ENCODE results near the gene CIB4.

CIB4 gene

DNA sequence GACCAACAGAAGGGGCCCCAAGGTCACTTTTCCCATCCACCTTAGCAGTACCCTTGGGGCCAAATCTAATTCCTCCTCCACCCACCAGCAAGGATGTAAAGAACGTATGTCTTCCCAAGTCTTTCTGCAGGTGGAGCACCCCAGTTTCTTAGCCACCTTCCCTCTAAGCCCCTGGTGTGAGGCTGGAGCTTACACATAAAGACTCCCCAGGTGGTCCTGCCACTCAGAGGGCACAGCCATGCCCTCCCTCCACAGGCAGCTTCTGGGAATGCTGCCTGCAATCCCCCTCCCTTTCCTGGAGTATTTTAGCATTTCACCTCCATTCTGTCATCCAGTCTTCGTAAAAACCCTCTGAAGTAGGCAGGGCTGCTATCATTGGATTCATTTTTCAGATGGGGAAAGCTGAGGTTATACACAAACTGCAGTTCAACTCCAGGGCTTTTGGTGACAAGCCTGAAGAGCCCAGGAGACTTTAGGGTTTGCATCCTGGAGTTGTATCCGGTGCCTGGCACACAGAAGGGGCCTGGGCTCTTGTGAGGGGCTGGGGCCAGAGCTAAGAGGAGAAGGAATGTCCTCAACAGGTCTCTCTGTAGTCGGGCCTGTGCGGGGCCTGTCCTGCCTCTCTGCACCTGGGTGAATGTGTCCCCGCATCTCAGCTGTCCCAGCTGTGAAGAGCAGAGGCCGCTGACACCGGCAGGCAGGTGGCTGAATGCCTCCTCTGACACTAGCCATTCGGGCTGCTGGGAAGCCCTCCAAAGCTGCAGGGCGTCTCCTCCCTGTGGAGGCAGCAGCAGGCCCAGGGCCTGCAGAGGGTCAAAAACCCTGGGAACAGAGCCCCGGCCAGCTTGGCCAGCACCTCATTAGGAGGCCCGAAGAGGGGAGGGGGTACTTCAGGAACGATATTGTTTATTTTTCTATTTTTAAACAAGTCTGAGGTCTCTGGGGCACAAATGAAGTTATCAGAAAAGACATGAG, 27.6 kb downstream of the CIB4 start:
- H3K4me3 ChIP-seq (ENCODE audit: low read length) = no peak overlapping the region
- no peak for DNase-seq (ENCODE audit: low read depth, low spot score)

DNA sequence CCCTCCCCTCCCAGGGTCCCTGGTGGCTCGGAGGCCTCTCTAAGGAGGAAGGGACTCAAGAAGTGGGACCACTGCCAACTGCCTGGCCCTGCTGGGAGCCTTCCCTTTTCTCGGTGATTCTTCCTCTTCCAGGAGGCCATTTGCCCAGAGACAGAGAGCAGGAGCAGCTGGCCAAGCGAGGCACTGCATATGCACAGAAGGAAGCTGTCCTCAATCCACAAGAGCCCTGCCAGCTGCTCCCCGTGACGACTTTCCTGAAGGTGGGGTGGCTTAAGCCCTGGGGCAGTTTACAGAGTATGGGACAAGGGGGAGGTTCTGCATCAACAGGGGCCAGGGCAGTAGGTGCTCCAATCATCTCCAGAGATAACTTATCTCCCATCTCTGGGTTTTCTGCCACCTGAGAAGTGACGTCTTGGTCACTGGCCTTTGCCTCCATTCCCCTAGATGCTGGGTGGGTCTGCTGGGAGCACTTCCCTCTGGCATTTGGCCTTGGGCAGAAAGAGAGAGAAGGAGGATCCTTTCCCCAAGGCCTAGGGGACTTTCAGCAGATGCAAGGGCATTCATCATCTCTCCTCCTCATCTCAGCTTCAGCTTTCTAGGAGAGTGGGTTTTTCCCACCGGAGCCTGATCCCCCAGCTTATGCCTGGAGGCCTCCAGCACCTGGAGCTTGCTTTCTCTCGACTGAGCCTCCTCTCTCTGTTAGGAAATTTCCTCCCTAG, 28.5 kb downstream of the CIB4 start:
- no peak for DNase-seq (ENCODE audit: low read depth, low spot score)
- H3K4me3 ChIP-seq (ENCODE audit: low read length) = no peak overlapping the region

DNA sequence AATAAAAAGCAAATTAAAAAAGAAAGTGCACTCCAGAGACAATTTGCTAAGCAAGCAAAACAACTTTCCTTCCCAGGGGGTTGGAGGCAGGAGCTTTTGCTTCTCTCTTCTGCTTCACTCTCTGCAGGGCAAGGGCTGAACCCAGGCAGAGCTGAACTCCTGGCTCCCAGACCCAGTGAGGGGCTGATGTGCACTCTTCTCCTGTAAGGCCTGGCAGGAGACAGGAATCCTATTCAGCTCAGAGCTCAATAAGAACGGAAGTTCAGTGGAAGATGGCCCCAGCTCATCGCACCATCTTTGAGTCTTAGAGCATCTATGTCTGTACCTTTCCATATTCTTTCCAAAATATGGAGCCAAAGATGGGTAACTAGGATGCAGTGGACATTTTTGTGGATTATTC, 29.1 kb downstream of the CIB4 start:
- DNase-seq (ENCODE audit: low read depth, low spot score) = no peak

DNA sequence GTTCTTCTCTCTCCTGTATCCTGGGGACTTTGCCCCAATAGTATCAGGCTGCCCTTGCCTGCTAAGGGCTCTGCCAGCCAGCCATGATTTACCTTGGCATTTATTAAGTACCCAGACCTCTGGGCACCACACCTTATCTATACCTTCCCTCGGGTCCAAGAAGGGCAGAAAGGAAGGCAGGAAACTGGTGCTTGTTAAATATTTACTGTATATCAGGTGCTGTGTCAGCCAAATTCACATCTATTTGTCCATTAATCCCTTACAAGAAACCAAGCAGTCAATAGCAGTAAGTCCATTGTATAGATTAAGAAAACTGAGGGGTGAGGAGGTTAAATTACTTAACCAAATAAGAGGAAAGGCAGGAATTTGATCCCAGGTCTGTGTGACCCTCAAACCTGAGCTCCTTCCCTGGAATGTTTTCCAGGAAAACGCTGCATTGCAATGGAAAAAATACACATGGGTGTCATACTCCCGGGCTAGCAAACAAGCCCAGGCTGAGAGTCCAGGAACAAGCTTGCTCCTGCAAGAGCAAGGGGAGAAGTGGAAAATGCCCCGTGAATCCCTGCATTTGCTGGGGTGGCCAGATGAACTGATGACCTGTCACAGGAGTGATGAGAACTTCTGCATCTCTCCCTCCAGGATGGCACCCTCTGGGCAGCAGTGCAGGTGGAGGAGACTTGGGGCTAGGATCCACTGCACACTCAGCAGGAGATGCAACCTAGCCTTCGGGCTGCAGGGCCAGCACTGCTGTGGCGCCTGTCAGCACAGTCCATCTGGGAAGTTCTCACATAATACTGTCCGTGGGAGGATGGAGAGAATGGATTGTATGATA, 30.4 kb downstream of the CIB4 start:
- no peak overlapping the region for H3K4me3 ChIP-seq (ENCODE audit: low read length)
- DNase-seq (ENCODE audit: low read depth, low spot score) = no peak

More for the DNA sequence above, 29.1 kb downstream of the CIB4 start:
- H3K4me3 ChIP-seq (ENCODE audit: low read length) = no peak overlapping the region

DNA sequence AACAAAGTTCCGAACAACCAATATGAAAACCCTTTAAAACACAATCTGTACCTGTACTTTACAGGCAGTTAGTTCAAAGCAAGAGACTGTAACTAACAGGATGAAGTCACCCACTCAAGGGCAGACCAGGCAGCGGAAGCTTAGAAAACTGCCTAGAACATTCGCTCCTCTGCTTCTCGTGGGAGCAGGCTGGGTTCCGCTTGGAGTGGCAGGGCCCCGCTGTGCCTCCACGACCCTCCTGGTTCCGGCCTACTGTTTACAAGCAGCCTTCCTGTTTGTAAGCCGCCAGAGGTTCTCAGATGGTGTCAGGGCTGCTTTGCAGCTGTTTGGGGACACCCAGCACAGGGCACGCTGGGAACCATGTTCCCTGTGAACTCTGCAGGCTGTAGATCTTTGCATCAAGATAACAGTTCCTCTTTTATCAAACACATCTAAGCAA, 31.3 kb downstream of the CIB4 start:
- no peak overlapping the region for H3K4me3 ChIP-seq (ENCODE audit: low read length)
- DNase-seq (ENCODE audit: low read depth, low spot score) = peak; percentile 62

DNA sequence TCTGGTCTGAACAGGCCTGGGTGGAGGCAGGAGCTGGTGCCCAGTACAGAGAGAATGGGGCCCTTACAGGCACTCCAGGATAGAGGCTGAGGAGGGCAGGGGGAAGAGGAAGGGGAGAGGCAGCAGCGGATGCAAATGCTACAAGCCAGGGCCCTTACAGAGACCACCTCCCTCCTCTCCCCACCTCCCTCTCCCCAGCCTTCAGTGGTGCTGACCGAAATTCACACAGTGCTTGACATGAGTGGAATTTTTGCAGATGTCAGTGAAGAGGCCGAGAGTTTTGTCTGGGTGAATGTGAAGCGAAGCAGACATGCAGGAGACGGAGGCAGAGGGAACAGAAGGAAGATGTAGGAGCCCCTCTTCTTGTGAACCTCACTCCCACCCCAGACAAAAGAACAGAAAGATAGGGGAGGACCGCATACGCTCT, 31.9 kb downstream of the CIB4 start:
- no peak for DNase-seq (ENCODE audit: low read depth, low spot score)
- no peak overlapping the region for H3K4me3 ChIP-seq (ENCODE audit: low read length)

DNA sequence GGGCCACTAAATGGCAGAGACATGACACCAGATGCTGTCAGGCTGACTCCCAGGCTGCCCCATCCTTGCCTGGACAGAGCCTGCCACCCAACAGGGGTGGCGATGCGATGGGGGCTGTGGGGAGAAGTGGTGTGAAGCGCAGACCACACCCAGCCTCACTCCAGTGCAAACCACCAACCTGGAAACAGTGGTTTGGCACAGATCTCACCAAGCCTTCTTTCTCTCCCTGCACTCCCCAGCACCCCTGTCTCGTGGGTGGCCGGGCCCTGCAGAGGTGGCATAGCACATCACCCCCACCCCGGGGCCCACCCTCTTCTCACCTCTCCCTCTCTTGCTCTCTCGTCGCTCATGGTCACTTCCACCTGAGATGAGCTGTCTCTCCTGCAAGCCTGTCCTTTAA, 32.6 kb downstream of the CIB4 start:
- no peak overlapping the region for H3K4me3 ChIP-seq (ENCODE audit: low read length)
- no peak for DNase-seq (ENCODE audit: low read depth, low spot score)

DNA sequence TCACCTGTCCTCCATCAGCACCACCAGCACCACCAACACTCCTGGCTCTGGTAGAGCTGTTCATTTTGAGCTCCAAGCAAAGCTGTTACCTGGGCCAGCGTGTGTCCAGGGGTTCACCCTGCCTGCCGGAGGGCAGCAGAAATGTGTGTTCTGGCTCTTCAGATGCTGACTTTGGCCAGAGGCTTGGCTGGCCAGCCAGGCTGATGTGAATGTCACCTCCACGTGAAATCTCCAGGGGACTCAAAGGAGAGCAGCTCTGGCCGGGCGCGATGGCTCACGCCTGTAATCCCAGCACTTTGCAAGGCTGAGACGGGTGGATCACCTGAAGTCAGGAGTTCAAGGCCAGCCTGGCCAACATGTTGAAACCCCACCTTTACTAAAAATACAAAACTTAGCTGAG, 33.5 kb downstream of the CIB4 start:
- no peak overlapping the region for H3K4me3 ChIP-seq (ENCODE audit: low read length)
- DNase-seq (ENCODE audit: low read depth, low spot score) = no peak

DNA sequence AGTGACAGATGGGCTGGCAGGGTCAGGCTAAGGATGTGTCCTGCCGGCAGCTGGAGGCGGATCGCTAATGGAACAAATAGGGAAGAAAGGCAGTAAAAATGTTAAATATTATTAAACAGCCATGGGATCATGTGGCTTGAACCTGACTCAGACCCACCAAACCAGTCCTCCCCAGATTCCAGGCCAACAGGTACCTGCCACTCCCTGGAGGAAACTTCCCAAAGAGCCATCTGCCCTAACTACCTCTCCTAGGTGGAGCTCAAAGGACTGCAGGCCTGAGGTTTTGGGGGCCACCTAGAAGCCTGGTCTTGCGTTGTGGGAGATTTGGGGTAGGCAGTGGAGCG, 34.3 kb downstream of the CIB4 start:
- DNase-seq (ENCODE audit: low read depth, low spot score) = no peak
- no peak overlapping the region for H3K4me3 ChIP-seq (ENCODE audit: low read length)

DNA sequence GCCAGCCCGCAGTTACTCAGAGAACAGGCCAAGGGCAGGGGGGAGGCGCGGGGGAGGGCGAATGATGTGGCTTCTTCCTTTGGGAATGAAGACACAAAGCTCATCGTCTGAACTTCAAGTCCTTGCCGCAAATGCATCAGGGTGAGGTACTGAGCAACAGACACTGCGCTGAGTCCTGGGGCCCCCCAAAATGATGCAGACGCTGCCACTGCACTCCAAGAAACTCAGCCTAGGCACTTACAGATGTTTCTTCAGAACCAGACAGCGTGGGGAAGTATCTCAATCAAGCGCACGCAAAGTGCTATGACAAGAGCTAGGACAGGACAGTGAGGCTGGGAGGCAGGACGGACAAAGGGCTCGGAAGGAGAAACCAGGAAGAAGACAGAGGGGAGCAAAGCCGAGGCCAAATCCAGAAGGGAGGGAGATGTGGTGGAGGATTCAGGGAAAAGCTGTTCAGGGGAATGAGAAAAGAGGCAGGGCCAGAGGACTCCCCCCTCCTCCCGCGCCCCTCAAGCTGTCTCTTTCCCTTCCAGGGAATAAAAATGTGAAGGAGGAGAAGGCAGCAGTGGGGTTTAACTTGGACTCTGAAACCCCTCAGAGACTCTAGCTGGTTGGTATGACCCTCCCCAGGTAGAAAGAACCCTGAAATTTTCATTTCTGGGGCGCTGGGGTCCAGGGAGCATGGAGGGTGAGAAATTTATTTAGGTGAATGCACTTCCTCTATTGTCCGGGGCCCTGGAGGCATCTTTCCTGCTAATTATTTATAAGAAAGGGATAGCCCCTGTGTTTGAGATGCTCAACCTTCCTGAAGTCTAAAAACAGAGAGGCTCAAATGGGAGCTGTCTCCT, 34.9 kb downstream of the CIB4 start:
- DNase-seq (ENCODE audit: low read depth, low spot score) = no peak
- no peak overlapping the region for H3K4me3 ChIP-seq (ENCODE audit: low read length)

DNA sequence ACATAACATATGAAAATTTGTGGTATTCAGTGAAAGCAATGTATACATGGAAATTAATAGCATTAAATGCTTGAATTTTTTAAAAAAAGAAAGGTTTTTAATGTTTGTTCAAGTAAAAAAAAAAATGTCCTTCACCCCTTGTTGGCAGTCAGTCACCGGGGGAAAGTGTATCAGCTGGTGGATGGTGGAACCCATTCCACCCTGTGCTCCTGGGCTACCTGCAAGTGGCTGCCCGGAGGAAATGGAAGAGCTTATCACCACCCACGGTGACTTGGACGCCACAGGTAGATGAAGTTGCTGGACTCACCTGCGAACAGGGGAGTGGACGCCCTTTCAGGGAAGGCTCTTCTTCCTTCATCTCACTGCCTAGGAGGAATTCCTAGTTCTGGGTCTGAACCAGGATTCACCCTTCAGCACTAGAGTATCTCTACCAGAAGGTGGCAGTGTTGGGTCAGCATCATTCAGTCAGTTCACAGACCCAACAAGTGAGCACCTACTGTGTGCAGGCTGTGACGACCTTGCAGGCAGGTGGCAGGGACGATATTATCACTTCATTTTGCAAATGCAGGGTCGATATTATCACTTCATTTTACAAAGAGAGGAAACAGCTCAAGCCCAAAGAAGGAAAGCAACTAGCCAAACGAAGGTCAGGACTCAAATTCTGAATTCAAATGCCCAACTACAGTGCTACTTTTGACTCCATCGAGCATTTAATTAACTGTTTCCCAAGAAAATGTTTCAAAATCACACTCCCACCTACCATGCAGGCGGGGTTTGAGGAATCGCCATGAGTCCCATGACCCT, 35.8 kb downstream of the CIB4 start:
- peak; percentile 45 for DNase-seq (ENCODE audit: low read depth, low spot score)
- H3K4me3 ChIP-seq (ENCODE audit: low read length) = no peak overlapping the region

DNA sequence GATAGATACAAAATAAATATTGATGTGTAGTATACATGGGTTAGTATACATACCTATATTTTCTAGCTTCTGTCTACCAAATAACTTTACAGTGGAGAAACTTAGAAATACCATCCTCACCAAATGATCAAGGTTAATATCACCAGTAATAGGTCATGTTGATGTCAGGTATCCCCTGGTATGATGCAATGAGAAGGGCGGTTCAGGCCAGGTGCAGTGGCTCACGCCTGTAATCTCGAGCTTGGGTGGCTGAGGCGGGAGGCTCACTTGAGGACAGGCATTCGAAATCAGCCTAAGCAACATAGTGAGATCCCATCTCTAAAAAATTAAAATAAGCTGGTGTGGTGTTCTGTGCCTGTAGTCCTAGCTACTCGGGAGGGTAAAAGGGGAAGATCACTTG, 38.6 kb downstream of the CIB4 start:
- no peak for DNase-seq (ENCODE audit: low read depth, low spot score)
- no peak overlapping the region for H3K4me3 ChIP-seq (ENCODE audit: low read length)

DNA sequence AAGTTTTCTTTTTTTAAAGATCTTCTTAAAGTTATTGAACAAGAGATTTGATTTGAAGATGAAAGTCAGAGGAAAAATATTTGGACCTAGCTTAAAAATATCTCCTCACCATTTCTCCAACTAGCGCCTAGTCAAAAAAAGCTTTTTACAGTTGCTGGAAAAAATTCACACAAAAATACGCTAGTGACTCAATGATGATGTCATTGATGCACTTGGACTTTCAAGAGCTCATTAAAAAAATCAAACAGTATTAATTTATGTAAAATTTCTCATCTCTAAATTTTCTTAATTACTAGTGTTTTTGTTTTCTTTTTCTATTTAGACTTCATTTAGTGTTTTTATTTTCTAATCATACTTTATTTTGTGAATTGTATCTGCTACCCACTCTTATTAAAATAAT, 41.8 kb downstream of the CIB4 start:
- H3K4me3 ChIP-seq (ENCODE audit: low read length) = no peak overlapping the region
- no peak for DNase-seq (ENCODE audit: low read depth, low spot score)

DNA sequence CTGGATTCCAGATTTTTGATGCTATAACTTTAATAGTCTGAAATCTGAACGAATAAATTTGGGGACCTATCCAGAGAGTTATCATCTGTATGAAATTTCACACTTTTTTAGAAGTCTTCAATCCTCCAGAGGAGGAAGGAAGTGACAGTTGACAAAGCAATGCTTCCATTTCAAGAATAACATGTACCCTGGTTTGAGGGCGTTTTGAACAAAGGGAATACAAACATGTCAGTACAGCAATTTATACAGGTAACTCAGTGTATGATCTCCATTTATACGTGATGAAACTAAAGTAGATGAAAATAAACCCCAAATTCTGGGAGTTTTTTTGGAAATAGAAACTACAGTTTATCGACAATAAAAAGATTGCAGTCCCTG, 42.2 kb downstream of the CIB4 start:
- H3K4me3 ChIP-seq (ENCODE audit: low read length) = no peak overlapping the region
- no peak for DNase-seq (ENCODE audit: low read depth, low spot score)

DNA sequence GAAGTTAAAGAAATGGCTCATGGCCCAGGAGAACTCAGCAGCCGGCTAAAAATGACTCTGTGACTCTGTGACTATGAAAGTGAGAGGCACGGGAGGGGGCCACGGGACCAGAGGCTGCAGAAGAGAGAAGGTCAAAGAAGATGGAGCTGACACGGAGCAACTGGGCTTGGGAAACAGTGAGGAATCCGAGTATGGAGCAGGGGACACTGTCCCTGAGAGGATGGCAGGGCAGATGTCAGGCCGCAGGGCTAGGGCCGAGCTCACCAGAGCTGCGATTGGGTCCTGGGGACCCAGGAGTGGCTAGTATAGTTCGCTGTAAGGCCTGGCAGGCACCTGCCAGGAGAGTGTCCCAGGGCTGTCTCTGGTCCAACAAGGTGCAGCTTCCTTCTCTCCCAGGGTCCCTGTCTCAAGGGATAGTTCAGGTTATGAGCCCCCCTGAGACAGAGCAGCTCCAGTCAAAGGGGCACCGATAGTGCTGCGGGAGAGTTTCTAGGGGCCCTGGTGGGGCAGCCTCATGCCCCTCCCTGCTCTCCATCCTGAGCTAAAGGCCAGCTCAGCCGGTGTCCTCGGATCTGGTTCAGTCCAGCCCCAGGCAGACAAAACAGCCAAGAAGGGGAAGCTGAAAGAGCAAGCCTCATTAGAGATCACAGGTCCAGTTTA, 42.7 kb downstream of the CIB4 start:
- no peak for DNase-seq (ENCODE audit: low read depth, low spot score)
- no peak overlapping the region for H3K4me3 ChIP-seq (ENCODE audit: low read length)

DNA sequence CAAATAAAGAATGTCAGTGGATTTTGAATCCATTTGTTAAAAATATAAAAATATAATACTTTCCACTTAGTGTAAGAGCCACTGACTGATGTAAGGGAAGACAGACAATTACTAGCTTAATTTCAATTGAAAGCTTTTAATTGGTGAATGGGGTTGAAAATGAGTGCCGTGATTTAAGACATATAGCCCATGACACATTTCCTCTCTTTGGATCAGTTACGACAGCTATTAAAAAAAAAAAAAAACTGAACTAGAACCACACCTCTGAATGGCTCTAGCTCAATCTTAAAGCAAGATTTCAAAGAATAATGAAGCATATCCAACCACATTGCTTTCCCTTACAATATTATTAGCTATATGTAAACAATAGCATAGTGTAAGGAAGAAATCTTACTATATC, 44.0 kb downstream of the CIB4 start:
- no peak for DNase-seq (ENCODE audit: low read depth, low spot score)
- no peak overlapping the region for H3K4me3 ChIP-seq (ENCODE audit: low read length)

DNA sequence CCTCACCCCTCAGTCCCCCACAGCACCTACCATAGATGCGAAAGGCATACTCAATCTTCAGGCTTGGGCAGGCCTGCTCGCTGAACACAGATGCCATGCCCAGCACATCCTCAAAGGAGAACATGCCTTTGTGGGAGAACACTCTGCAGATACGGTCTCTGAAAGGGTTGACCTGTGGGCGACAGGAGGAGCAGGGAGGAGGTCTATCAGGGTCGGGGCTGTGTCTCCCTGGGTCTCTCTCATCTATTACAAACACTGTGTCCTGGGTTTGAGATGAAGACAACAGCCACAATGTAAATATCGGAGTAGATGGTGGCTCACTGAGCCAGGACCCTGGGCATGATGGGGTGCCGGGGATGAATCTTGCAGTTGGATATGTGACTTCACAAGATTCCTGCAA, 46.0 kb downstream of the CIB4 start:
- no peak for DNase-seq (ENCODE audit: low read depth, low spot score)
- no peak overlapping the region for H3K4me3 ChIP-seq (ENCODE audit: low read length)
